ENCODE results near the gene NT5C2.
"Not testable (repeated sequence)": the region's sequence is repeated elsewhere in the genome, so short reads cannot be mapped to it uniquely, and the experiment has no call there.

NT5C2 gene

DNA sequence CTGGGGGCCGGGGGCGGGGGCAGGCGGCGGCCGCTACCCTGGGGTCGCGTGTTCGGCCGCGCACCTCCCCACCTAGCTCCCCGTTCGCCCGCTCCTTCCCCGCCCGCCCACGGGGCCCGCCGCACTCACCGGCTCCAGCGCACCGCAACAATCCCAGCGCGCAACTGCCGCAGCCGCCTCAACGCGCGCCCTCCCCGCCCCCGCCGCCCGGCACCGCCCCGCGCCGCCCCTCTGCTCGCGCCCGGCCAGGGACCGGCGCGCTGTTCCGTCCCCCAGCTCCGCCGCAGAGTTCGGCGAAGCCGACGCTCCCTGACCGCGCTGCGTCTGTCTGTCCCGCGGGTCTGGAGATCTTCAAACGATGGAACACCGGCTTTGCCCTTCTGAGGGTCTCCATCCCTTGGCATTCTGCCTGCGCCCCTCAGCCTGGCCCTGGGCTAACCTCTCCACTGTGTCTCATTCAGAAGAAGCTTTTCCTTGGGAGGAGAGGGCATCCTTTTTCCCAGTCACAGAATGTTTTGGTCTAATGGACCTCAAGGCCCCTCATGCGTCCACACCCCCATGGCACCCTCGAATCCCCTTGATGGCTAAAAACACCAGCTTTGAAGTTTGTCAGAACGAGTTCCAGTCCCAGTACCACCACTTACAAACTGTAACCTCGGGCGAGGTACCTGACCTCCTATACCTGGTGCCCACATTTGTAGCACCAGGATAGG lies at the start of gene NT5C2:
Gene NT5C2, minus strand, starts transcription at position 166 of the 713 bp plus-strand sequence. CDS start 18,314 bp downstream, outside the sequence.
- DNase-seq = peak; percentile 91

GRCh38 chr10:103241262-103242011 lies 48.4 kb upstream of the NT5C2 start:
- DNase-seq = no peak

GRCh38 chr10:103238506-103239252 lies 45.6 kb upstream of the NT5C2 start:
- no peak for DNase-seq

DNA sequence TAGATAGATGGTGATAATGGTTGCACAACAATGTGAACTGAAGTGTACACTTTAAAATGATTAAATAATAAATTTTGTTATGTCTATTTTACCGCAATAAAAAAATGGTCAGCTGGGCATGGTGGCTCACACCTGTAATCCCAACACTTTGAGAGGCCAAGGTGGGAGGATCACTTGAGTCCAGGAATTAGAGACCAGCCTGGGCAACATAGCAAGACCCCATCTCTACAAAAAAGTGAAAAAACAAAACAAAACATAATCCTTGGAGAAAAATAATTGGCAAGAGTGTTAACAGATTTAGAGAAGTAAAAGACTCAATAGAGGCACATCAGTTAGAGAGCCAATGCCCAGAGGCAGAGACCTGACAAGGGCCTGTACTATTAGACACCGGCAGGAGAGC lies 42.7 kb upstream of the NT5C2 start:
- DNase-seq = no peak

DNA sequence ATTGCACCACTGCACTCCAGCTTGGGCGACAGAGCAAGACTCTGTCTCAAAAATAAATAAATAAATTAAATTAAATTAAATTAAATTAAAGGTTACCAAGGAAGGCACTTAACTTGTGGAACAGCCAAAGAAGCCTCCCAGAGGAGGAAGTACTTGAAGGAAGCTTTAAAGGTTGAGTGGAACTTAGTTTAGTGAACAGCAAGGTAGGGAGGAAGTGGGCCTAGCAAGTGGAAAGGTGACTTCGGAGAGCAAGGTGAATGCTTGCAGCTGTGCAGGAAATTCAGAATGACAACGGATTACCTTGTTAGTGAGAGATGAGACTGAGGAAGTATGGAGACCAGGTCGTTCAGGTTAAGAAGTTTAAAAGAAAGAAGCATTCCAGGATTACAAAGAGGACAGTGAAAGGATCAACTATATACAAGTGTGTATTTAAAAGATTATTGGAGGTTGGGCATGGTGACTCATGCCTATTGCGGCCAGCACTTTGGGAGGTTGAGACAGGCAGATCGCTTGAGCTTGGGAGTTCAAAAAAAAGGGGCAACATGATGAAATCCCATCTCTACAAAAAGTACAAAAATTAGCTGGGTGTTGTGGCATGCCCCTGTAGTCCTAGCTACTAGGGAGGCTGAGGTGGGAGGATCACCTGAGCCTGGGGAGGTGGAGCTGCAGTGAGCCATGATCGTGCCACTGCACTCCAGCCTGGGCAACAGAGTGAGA lies 39.9 kb upstream of the NT5C2 start:
- no peak for DNase-seq

DNA sequence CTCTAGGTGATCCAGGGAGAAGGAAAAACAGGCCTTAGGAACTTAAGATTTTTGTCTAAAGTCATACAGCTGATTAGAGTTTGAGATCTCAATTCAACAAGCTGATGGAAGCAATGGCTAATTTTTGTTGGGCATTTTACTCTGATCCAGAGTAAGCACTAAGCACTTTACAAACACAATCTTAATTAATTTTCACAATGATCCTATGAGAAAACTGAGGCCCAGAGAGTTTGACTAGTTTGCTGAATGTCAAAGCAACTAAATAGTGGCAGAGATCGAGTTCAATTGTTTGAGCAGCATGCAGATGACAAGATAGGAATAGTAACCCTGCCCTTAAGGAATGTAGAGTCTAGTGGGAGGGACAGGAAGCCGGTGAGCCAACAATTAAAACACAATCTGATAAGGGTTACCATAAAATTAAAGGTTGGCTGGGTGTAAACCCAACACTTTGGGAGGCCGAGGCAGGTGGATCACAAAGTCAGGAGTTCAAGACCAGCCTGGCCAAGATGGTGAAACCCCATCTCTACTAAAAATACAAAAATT lies 39.1 kb upstream of the NT5C2 start:
- DNase-seq = no peak

DNA sequence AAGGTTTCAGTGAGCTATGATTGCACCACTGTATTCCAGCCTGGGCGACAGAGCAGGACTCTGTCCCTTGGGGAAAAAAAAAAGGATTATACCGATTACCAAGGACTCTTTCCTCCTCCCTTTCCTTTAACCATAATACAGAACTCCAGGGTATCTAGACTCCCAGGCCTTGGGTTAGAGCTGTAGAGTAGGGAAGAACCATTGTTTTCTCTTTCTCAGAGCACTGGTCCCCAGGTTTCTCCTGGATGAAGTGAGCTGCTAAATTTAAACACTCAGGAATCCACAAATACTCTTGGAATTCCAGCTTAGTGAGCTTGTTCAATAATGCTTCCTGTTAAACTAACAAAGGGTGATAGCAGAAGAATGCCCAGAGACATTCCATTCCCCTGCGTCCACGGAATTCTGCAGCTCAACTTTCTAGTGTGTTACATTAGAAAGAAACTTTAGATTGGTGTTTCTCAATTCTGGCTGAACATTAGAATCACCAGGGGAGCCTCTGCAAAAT lies 38.0 kb upstream of the NT5C2 start:
- DNase-seq = no peak

- no peak for DNase-seq
These were observed 34.3 kb upstream of the NT5C2 start for GRCh38 chr10:103227416-103227815.

GRCh38 chr10:103225939-103226338 lies 32.9 kb upstream of the NT5C2 start:
- no peak for DNase-seq

DNA sequence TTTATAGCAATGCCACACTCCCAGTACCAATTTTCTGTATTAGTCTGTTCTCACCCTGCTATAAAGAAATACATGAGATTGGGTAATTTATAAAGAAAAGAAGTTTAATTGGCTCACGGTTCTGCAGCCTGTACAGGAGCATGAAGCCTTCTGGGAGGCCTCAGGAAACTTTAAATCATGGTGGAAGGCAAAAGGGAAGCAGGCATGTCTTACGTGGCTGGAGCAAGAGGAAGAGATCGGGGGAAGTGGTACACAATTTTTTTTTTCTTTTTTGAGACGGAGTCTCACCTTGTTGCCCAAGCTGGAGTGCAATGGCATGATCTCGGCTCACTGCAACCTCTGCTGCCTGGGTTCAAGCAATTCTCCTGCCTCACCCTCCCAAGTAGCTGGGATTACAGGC lies 31.6 kb upstream of the NT5C2 start:
- not testable (repeated sequence) for DNase-seq

- no peak for DNase-seq
These were observed 31.1 kb upstream of the NT5C2 start for GRCh38 chr10:103224133-103224532.

DNA sequence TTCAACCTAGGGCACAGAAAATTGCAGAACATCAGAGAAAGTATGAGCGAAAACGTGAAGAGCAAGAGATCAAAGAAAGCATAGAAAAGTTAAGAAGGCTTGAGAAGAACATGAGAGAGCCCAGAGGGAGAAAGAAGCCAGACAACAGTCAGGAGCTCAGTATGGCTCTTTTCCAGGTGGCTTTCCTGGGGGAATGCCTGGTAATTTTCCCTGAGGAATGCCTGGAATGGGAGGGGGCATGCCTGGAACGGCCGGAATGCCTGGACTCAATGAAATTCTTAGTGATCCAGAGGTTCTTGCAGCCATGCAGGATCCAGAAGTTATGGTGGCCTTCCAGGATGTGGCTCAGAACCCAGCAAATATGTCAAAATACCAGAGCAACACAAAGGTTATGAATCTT lies 23.3 kb upstream of the NT5C2 start:
- not testable (repeated sequence) for DNase-seq

GRCh38 chr10:103215601-103216000 lies 22.5 kb upstream of the NT5C2 start:
- no peak for DNase-seq

- DNase-seq = not testable (repeated sequence)
These were observed 17.2 kb upstream of the NT5C2 start for GRCh38 chr10:103210262-103210661.

DNA sequence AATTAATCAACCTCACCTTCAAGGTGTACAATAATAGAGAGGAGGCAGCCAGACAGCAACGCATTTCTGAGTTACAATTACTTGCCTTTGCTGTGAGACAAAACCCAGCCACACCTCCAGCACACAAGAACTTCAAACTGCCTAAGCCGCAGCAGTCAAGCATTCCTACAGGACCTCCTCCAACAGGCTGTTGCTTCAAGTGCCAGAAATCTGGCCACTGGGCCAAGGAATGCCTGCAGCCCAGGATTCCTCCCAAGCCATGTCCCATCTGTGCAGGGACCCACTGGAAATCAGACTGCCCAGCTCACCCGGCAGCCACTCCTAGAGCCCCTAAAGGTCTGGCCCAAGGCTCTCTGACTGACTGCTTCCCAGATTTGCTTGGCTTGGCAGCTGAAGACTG lies 14.6 kb upstream of the NT5C2 start:
- not testable (repeated sequence) for DNase-seq

DNA sequence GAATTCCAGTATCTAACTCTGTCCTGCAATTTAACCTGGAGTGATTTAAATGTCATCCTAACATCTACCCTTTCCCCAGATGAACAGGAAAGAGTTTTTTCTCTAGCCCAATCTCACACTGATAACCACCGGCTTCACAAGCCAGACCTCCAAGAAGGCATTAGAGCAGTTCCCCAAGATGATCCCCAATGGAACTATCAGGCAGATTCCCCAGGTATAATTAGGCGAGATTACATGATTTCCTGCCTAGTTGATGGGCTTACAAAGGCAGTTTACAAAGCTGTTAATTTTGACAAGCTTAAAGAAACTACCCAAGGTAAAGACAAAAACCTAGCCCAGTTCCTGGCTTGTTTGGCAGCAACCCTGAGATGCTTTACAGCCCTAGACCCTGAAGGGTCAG lies 14.1 kb upstream of the NT5C2 start:
- DNase-seq = no peak

- not testable (repeated sequence) for DNase-seq
These were observed 13.6 kb upstream of the NT5C2 start for GRCh38 chr10:103206715-103207114.

DNA sequence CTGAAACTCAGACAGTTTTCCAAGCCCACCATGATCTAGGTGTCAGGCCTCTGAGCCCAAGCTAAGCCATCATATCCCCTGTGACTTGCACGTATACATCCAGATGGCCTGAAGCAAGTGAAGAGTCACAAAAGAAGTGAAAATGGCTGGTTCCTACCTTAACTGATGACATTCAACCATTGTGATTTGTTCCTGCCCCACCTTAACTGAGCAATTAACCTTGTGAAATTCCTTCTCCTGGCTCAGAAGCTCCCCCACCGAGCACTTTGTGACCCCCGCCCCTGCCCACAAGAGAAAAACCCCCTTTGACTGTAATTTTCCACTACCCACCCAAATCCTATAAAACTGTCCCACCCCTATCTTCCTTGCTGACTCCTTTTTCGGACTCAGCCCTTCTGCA lies 12.3 kb upstream of the NT5C2 start:
- DNase-seq = not testable (repeated sequence)

- DNase-seq = no peak
These were observed 11.5 kb upstream of the NT5C2 start for GRCh38 chr10:103204353-103205255.

DNA sequence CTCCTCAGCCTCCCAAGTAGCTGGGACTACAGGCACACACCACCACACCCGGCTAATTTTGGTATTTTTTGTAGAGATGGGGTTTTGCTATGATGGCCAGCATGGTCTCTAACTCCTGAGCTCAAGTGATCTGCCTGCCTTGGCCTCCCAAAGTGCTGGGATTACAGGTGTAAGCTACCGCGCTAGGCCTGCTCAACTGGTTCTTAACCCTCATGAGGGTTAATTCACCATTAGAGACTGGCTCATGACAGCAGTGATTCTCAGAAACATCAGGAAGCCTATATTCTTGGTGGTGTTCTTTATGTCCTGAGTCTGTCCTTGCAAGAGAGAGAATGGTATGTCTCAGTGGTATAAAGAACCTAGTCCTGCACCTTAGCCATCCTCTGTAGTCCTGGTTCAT lies 10.4 kb upstream of the NT5C2 start:
- DNase-seq = no peak

DNA sequence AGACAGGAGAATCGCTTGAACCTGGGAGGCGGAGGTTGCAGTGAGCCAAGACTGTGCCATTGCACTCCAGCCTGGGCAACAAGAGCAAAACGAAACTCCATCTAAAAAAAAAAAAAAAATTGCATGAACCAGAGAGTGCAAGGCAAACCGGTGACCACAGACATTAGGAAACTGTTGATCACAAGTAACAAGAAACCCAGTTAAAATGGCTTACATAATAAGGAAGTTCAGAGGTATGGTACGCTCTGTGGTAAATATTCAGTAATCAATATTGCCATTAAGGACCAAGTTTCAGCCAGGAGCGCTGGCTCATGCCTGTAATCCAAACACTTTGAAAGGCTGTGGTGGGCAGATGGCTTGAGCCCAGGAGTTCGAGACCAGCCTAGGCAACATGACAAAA lies 9.2 kb upstream of the NT5C2 start:
- DNase-seq = no peak
